Stimulated activated effector memory CD8-positive, alpha-beta T cell treated with anti-CD3 and anti-CD28 coated beads, Interleukin-12 subunit alpha, Interleukin-12 subunit beta, amount 100 ng/mL, for 72 hours (primary cell): ENCODE results near the gene MYCBP2.
A peak's percentile ranks its signal among the peaks of the same experiment; 100 is the strongest.

Experiments used
- ATAC-seq: fragments of 150-1000 bp; cut with Tn5 transposase; 2 replicates; pipeline ENCODE4 v1.10.0; 2021
- DNase-seq, 2 donors: peaks; one replicate each; pipeline ENCODE4 v3.0.0; 2021 to 2022; ENCODE audit warnings: low spot score in 2 of 2
- H3K27ac Mint-ChIP-seq: one replicate; pipeline ENCODE4 v1.8.0; 2022; ENCODE audit warnings: mild to moderate bottlenecking, mixed read lengths
- H3K36me3 Mint-ChIP-seq: one replicate; pipeline ENCODE4 v1.8.0; 2022; ENCODE audit warnings: mild to moderate bottlenecking, mixed read lengths
- H3K4me1 Mint-ChIP-seq: one replicate; pipeline ENCODE4 v1.8.0; 2022; ENCODE audit warnings: mixed read lengths
- H3K4me3 Mint-ChIP-seq: one replicate; pipeline ENCODE4 v1.8.0; 2022; ENCODE audit warnings: mild to moderate bottlenecking, mixed read lengths
- H3K9me3 Mint-ChIP-seq: one replicate; pipeline ENCODE4 v1.8.0; 2022; ENCODE audit warnings: mixed read lengths

Gene MYCBP2, protein sequence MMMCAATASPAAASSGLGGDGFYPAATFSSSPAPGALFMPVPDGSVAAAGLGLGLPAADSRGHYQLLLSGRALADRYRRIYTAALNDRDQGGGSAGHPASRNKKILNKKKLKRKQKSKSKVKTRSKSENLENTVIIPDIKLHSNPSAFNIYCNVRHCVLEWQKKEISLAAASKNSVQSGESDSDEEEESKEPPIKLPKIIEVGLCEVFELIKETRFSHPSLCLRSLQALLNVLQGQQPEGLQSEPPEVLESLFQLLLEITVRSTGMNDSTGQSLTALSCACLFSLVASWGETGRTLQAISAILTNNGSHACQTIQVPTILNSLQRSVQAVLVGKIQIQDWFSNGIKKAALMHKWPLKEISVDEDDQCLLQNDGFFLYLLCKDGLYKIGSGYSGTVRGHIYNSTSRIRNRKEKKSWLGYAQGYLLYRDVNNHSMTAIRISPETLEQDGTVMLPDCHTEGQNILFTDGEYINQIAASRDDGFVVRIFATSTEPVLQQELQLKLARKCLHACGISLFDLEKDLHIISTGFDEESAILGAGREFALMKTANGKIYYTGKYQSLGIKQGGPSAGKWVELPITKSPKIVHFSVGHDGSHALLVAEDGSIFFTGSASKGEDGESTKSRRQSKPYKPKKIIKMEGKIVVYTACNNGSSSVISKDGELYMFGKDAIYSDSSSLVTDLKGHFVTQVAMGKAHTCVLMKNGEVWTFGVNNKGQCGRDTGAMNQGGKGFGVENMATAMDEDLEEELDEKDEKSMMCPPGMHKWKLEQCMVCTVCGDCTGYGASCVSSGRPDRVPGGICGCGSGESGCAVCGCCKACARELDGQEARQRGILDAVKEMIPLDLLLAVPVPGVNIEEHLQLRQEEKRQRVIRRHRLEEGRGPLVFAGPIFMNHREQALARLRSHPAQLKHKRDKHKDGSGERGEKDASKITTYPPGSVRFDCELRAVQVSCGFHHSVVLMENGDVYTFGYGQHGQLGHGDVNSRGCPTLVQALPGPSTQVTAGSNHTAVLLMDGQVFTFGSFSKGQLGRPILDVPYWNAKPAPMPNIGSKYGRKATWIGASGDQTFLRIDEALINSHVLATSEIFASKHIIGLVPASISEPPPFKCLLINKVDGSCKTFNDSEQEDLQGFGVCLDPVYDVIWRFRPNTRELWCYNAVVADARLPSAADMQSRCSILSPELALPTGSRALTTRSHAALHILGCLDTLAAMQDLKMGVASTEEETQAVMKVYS (N-terminal part only)

DNA sequence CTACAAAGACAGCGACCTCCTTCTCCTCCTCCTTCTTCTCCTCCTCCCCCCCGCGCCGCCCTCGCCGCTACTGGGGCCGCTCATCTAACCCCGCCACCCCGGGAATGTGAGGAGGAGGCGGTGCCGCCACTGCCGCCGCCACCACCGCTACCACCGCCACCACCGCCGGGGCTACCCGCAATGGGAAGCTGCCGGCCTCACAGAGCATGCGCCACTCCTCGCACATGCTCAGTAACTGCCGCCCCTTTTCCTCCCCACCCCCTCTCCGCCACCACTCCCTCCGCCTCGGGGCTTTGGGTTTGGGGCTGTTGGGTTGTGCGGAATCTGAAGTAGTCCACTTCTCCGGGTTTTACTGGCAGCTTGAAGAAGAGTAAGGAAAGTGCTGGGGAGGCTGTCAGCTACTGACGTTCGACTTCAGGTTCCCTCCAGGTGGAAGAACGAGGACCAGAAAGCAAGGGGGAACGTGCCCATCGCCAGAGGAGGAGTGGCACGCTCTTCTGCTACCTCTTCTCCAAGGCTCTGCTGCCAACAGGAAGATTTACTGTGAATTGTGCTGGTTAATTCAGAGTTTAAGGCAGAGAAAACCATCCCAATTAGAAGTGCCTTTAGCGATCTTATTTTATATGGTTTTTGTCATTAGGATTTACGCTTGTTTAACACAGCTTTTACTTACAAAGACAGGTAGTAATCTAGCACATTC lies at the start of gene MYCBP2:
Gene MYCBP2, minus strand, starts transcription at position 190 of the 700 bp plus-strand sequence. CDS start 319 bp downstream, outside the sequence.
- ATAC-seq = peak; percentile 75
- peak within 1 kb of the TSS; percentile 98 for H3K27ac Mint-ChIP-seq
- peak within 1 kb of the TSS; percentile 98 for H3K4me3 Mint-ChIP-seq
- peaks cover 36% of the 10 kb centered on the region for H3K36me3 Mint-ChIP-seq
- H3K4me1 Mint-ChIP-seq = peaks cover 49% of the 10 kb centered on the region
- DNase-seq = peak; percentile 94 to 99
- no peaks in the 10 kb centered on the region for H3K9me3 Mint-ChIP-seq

DNA sequence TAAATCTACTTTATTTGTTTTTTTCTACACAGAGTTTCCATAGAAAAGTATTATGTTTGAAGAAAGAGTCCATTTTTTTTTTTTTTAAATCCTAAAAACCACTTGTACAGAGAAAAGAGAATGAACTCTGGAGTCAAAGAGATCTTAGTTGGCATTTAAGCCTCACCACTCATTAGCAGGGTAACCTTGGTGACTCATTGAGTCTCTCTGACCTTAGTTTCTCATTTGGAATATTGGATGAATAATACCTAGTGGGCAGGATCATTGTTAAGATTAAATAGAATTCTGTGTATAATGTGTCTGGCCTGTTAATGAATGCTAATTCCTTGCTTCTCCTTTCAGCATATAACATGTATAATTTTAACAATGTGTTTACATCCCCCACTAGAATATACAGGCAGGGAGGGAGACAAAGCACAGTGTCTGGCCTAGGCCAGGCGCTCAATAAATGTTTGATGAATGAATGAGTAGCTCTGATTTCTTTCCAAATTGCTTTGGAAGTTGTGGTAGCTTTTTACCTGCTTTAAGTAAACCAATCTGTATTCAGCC lies 48.7 kb upstream of the MYCBP2 start:
- DNase-seq = no peak
- no peak overlapping the region for H3K4me3 Mint-ChIP-seq
- no peaks in the 10 kb centered on the region for H3K36me3 Mint-ChIP-seq
- no peaks in the 10 kb centered on the region for H3K9me3 Mint-ChIP-seq
- ATAC-seq = peak; percentile 62
- peaks cover 8% of the 10 kb centered on the region for H3K4me1 Mint-ChIP-seq
- H3K27ac Mint-ChIP-seq = no peak overlapping the region

DNA sequence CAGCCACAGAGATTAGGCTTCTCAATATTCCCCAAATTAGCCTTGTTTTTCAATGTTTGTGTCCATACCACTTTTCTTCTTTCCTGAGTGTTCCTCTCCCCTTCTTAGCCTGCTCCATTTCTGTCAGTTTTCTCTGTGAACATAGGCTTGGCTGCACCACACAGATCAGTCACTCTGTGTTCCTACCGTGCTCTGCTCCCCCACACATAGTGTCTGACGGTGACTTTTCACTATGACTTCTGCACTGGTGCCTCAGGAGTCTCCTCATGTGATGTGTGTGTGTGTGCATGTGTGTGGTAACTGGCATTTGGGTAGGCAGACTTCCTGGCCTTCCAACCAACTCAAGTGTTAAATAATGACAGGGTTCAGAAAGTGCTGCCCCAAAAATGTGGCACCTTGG lies 47.9 kb upstream of the MYCBP2 start:
- ATAC-seq = peak; percentile 92

DNA sequence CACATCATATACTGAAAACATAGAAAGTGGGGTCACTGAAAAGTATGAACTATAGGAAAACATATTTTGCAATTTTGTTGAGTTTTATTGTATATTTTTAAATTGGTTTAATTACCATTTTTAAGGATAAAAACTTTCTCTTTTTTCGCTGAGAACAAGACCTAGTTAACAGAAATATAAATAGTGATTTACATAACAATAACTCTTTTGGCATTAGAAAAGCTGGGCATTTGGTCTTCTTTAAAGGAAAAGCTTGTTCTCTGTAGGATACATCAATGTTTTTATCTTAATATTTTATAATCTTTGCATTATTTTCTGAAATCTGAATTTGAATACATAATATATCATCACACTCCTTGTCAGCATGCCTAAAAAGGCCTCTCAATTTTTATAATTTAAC lies 47.4 kb upstream of the MYCBP2 start:
- Mint-ChIP-seq H3K36me3 (no peaks in the 10 kb centered on the region), H3K4me3 (no peak overlapping the region), H3K9me3 (no peaks in the 10 kb centered on the region), H3K4me1 (peaks cover 8% of the 10 kb centered on the region), H3K27ac (peak overlapping the region; percentile 18)
- ATAC-seq (no peak), DNase-seq (no peak)

More for the DNA sequence above, 47.9 kb upstream of the MYCBP2 start:
- Mint-ChIP-seq H3K4me3 (no peak overlapping the region), H3K9me3 (no peaks in the 10 kb centered on the region), H3K27ac (peak overlapping the region; percentile 18), H3K36me3 (no peaks in the 10 kb centered on the region), H3K4me1 (peaks cover 8% of the 10 kb centered on the region)
- no peak for DNase-seq

DNA sequence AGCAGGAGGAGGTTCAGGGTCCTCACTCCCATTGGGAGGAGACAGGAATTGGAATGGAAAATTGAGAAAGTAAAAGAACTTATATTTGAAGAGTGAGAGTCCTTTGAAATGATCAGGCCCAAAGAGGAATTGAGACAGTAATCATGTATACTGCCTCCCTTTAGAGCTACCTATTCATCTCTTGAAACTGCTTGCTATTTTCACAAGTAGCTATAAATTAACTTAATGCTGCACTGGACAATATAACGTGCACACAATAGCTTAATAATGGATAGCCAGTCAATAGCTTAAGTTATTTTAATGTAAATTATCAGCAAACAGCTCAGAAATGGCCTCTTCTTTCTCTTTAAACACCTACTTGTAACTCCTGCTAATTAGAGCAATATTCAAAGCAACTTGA lies 46.6 kb upstream of the MYCBP2 start:
- ATAC-seq (no peak), DNase-seq (no peak)
- Mint-ChIP-seq H3K27ac (no peak overlapping the region), H3K36me3 (no peaks in the 10 kb centered on the region), H3K4me3 (no peak overlapping the region), H3K4me1 (peaks cover 8% of the 10 kb centered on the region), H3K9me3 (no peaks in the 10 kb centered on the region)

DNA sequence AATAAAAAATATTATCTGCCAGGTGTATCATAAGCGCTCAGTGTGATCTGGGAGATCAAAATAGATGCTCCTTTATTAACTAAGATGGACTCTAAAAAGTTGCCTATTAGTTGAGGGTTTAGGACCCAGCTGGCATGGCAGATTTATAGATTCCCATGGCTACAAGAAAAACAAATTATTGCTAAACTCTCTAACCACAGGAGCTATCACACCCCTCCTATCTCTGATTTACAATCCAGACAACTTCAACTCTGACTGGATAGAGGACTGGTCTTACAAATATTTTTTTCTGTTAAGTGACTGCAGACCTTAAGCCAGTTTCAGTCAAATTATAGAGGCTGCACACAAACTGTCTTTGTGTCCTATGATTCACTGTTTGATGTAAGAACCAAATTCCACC lies 45.4 kb upstream of the MYCBP2 start:
- H3K9me3 Mint-ChIP-seq = no peaks in the 10 kb centered on the region
- H3K4me3 Mint-ChIP-seq = no peak overlapping the region
- no peak overlapping the region for H3K27ac Mint-ChIP-seq
- DNase-seq (no peak), ATAC-seq (no peak)
- peaks cover 8% of the 10 kb centered on the region for H3K4me1 Mint-ChIP-seq
- no peaks in the 10 kb centered on the region for H3K36me3 Mint-ChIP-seq

DNA sequence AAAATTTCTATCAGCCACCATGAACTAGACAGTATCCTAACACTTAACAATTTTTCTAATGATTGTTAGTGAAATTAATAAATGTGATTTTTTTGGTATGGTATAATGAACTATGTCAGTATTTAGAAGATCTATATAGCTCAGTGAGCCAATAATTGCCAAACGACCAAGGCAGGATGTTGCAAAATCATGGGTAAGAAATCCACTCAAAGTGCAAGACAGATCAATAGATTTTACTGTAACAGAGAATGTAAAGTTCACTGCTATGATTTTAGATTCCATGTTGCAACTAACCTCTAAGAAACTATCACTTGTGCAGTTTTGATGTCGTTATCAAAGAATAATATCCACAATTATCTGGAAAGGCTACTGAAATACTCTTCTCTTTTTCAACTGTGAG lies 44.0 kb upstream of the MYCBP2 start:
- Mint-ChIP-seq H3K27ac (no peak overlapping the region), H3K9me3 (no peaks in the 10 kb centered on the region), H3K36me3 (no peaks in the 10 kb centered on the region), H3K4me3 (no peak overlapping the region), H3K4me1 (peaks cover 8% of the 10 kb centered on the region)
- no peak for ATAC-seq
- no peak for DNase-seq

DNA sequence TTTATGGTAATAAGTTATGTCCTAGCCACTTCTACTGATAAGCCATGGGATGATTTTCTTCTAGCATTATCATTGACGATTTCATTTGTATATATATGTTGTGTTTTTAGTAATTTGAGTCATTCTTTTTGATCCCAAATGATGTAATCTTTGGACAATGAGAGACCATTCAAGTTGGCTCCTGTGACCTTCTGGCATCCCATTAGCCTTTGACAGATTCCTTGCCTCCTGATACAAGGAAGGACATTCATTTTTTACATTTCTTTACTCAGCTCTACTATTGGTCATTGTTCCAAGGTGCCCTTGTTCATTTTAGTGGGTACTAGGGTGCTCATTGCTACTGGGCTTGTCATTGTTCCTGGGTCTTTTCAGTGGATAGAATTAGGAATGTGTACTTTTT lies 35.3 kb upstream of the MYCBP2 start:
- Mint-ChIP-seq H3K9me3 (peaks cover 3% of the 10 kb centered on the region), H3K36me3 (no peaks in the 10 kb centered on the region), H3K4me1 (no peaks in the 10 kb centered on the region), H3K27ac (no peak overlapping the region), H3K4me3 (no peak overlapping the region)
- ATAC-seq = no peak
- DNase-seq = no peak

DNA sequence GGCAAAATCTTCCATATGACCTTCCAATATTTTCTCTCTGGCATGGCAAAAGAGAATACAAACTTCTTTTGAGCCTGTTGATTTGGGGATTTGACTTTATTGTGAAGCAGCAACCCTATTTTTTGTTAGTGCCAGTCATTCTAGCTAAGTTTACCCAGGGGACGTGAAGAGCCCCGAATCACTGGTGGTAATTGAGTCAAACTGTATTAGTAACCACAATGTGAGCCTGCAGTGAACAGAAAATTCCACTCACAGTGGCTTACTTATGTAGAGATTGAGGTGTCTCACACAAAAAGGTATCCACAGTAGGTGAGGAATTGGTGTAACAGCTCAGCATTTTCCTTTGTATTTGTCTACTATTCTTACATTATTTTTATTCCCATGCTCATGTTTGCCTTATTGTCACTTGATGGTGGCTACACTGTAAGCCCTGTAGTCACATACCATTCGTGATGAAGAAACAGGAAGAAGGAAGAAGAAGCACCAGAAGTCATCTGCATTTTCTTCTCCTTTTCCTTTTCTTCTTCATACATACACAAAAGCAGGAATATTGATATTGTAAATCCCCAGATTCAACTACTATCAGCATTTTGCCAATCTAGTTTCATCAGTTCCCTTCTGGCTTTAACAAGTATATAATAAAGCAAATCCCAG lies 33.3 kb upstream of the MYCBP2 start:
- H3K4me1 Mint-ChIP-seq = no peaks in the 10 kb centered on the region
- no peak overlapping the region for H3K27ac Mint-ChIP-seq
- ATAC-seq (peak; percentile 85), DNase-seq (no peak)
- no peaks in the 10 kb centered on the region for H3K36me3 Mint-ChIP-seq
- no peak overlapping the region for H3K4me3 Mint-ChIP-seq
- H3K9me3 Mint-ChIP-seq = peaks cover 3% of the 10 kb centered on the region

DNA sequence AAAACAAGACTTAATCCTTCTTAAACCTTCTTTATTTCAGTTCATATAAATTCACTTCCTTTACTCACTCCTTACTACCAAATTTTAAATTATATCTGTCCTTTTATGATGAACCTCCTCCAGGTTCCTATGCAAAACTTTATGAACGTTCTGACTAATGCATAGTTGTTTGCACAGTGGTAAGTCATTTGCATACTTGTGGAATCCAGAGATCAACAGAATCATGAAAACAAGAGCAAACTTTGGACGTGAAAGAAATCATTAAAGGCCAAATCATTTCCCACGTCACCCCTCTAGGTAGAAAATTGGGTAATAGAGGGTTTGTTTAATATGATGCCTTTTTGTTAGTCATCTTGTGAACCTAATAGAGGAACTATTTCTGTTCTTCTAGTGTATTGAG lies 32.3 kb upstream of the MYCBP2 start:
- no peak overlapping the region for H3K4me3 Mint-ChIP-seq
- H3K27ac Mint-ChIP-seq = no peak overlapping the region
- DNase-seq = no peak
- H3K36me3 Mint-ChIP-seq = no peaks in the 10 kb centered on the region
- ATAC-seq = peak; percentile 73
- peaks cover 3% of the 10 kb centered on the region for H3K9me3 Mint-ChIP-seq
- peaks cover 2% of the 10 kb centered on the region for H3K4me1 Mint-ChIP-seq

DNA sequence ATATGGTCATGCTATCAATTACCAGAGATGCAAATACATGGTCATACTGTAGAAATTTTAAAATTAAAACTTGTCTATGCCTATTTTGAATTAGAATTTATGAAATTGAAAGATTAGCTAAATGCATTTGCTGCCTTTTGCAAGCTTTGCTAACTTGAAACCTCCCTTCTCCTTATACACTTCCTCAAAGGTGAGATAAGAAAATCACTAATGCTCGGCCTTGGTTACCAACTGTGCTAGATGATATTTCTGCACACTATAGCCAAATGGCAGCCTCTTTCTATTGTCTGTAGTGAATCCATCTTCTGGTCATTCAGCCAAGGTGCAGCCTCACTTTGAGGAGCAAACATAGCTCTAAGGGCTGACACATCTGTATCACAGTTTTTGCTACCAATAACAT lies 31.1 kb upstream of the MYCBP2 start:
- peaks cover 3% of the 10 kb centered on the region for H3K9me3 Mint-ChIP-seq

DNA sequence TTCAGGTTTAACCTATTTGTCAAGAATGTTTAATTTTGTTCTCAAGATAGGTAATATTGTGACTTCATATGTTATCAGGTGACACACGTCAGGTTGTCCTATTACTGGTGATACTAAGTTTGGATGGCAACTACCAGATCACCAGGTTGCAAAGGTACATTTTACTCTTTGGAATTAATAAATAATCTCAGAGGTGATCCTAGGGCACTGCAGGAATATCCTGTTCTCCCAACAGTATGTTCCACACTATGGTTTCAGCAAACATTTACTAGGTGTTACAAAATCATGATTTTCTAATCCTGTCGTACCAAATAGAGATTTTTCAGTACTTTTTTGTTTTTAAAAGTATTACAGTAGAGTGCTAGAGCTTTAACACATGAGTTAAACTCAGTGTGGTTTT lies 29.3 kb upstream of the MYCBP2 start:
- Mint-ChIP-seq H3K4me1 (peaks cover 6% of the 10 kb centered on the region), H3K9me3 (peaks cover 3% of the 10 kb centered on the region), H3K36me3 (no peaks in the 10 kb centered on the region), H3K27ac (no peak overlapping the region), H3K4me3 (no peak overlapping the region)
- DNase-seq = no peak
- no peak for ATAC-seq

More for the DNA sequence above, 31.1 kb upstream of the MYCBP2 start:
- H3K36me3 Mint-ChIP-seq = no peaks in the 10 kb centered on the region
- no peak overlapping the region for H3K27ac Mint-ChIP-seq
- no peak overlapping the region for H3K4me3 Mint-ChIP-seq
- peaks cover 6% of the 10 kb centered on the region for H3K4me1 Mint-ChIP-seq
- ATAC-seq (no peak), DNase-seq (no peak)

DNA sequence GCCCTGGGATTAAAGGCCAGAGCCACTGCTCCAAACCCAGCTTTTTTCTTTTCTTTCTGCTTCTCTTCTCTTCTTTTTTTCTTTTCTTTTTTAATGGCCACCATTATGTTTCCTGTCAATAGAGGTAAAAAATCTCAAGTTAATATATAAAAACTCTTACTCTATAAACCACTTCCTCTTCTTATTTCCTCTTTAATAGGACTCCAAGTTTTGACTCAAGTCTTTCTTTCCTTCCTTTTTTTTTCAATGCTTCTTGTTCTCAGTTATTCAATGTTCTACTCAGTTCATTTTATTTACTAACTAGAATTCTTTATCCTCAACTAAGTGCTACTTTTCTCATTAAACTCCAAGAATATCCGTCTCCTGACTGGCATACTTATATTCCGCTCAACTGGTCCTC lies 27.1 kb upstream of the MYCBP2 start:
- no peak for ATAC-seq
- no peak for DNase-seq
- H3K27ac Mint-ChIP-seq = no peak overlapping the region
- H3K4me1 Mint-ChIP-seq = peaks cover 13% of the 10 kb centered on the region
- H3K9me3 Mint-ChIP-seq = peaks cover under 1% of the 10 kb centered on the region
- no peaks in the 10 kb centered on the region for H3K36me3 Mint-ChIP-seq
- no peak overlapping the region for H3K4me3 Mint-ChIP-seq

DNA sequence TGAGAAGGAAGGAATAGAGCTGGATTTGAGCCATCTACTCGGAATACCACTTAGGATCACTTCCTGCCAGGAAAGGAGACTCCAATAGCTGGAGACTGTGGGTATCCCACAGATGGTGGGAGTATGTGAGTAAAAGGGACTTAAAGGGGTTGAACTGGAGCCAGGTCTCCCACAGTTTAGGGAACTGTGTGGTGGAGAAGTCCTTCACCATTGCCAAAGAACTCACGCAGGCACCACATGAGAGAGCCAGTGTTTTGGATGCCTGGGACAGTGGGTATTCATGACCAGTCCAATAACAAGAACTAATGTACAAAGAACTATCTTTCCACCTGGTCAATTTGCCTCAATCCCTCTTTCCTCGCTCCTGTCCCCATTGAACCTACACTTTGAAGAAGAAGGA lies 24.4 kb upstream of the MYCBP2 start:
- no peaks in the 10 kb centered on the region for H3K9me3 Mint-ChIP-seq
- no peak overlapping the region for H3K27ac Mint-ChIP-seq
- H3K4me1 Mint-ChIP-seq = peaks cover 13% of the 10 kb centered on the region
- DNase-seq = no peak
- H3K4me3 Mint-ChIP-seq = no peak overlapping the region
- H3K36me3 Mint-ChIP-seq = no peaks in the 10 kb centered on the region
- no peak for ATAC-seq
